Thyroid gland (tissue), 4 donors: ENCODE measurements around the gene CTDSP1. TPM values are rescaled to one million over a fixed set of nuclear protein-coding genes. Genes with fewer than 3 reads are reported as not detected.

Experiments
- DNase-seq, 2 donors: peaks; one replicate each; pipeline ENCODE4 v3.0.0-alpha.2; 2019
- H3K27ac ChIP-seq, 3 donors: fragments of 200-600 bp; sonication (generic); 1 replicate in 2 of 3; 2 replicates in 1 of 3; pipeline ENCODE4 v1.5.1; 2016 to 2019; ENCODE audit warnings: mild to moderate bottlenecking in 1 of 3, moderate library complexity in 1 of 3
- H3K27me3 ChIP-seq: fragments of 200-600 bp; sonication (generic); one replicate; pipeline ENCODE4 v1.5.1; 2019
- H3K36me3 ChIP-seq, 2 donors: fragments of 200-600 bp; sonication (generic); one replicate each; pipeline ENCODE4 v1.5.1; 2016 to 2019
- H3K4me1 ChIP-seq, 2 donors: fragments of 200-600 bp; sonication (generic); one replicate each; pipeline ENCODE4 v1.5.1; 2017 to 2019
- H3K4me3 ChIP-seq, 3 donors: fragments of 200-600 bp; sonication (generic); replicated peaks in 1 of 3; 1 replicate in 2 of 3; 2 replicates in 1 of 3; pipeline ENCODE4 v1.5.1; 2016; ENCODE audit warnings: mild to moderate bottlenecking in 1 of 3
- H3K9me3 ChIP-seq: fragments of 200-600 bp; sonication (generic); one replicate; pipeline ENCODE4 v1.5.1; 2017
- POLR2A ChIP-seq, 2 donors: fragments of 450-650 bp; IDR thresholded peaks; one replicate each; pipeline ENCODE4 v1.6.1; 2017; ENCODE audit warnings: antibody characterized with exemption in 2 of 2, mild to moderate bottlenecking in 2 of 2, moderate library complexity in 1 of 2
- WGBS, 2 donors: methylation state at CpG; one replicate each; pipeline ENCODE4 v1.1.5; 2017; 5-methylcytosine and 5-hydroxymethylcytosine counted together
- intact Hi-C: fragments of 100-400 bp; cut with DNase I; formaldehyde crosslinking; loops from one replicate; pipeline ENCODE4 v1.15.1; 2023
- total RNA-seq, 4 donors: library from RNA; depleted of rRNA; stranded (reverse); fragments of >200 nt; gene quantifications; one replicate each; pipeline ENCODE4 v1.2.3, GENCODE V29; 2016
- TF ChIP-seq, protein P1 (sequence below), 6 experiments: fragments of 200-600 bp in 3 of 6; fragments of 450-650 bp in 3 of 6; sonication (generic) in 3 of 6; IDR thresholded peaks; one replicate each; pipeline ENCODE4 v1.5.1; 2016 to 2019; ENCODE audit warnings: antibody characterized with exemption in 6 of 6, mild to moderate bottlenecking in 2 of 6, inconsistent platforms in 1 of 6, moderate library complexity in 1 of 6

Gene CTDSP1
- total RNA-seq, 4 donors from 2014 or later: 105 to 152 (median 127) TPM

DNA sequence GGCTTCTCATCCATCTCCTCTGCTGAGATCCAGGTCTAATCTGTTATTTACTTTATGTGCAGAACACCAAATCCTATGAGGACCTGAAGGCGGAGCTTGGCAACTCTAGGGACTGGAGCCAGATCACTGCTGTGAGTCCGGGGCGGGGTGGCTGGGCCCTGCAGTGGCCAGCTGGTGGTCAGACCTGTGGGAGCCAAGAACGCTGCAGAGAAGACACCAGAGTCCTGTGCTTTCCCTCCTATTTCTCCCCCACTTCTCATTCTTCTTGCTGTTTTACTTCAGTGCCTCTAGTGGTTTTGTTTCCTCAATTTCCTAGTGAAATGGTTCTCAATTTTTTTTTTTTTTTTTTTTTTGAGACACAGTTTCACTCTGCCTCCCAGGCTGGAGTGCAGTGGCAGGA lies 38.9 kb downstream of the CTDSP1 start:
- intact Hi-C loops: no loop called here
- Histone ChIP-seq H3K36me3 (no peaks in the 10 kb centered on the region), H3K4me1 (no peaks in the 10 kb centered on the region), H3K9me3 (no peaks in the 10 kb centered on the region), H3K4me3 (no peak overlapping the region), H3K27me3 (no peaks in the 10 kb centered on the region), H3K27ac (no peak overlapping the region)
- WGBS, 2 donors: 54% methylated on average over 4 of the region's 4 CpGs
- DNase-seq: peak; percentile 23 to 29
- no peak for TF ChIP-seq POLR2A (IDR thresholded peaks at IDR 0.05)

DNA sequence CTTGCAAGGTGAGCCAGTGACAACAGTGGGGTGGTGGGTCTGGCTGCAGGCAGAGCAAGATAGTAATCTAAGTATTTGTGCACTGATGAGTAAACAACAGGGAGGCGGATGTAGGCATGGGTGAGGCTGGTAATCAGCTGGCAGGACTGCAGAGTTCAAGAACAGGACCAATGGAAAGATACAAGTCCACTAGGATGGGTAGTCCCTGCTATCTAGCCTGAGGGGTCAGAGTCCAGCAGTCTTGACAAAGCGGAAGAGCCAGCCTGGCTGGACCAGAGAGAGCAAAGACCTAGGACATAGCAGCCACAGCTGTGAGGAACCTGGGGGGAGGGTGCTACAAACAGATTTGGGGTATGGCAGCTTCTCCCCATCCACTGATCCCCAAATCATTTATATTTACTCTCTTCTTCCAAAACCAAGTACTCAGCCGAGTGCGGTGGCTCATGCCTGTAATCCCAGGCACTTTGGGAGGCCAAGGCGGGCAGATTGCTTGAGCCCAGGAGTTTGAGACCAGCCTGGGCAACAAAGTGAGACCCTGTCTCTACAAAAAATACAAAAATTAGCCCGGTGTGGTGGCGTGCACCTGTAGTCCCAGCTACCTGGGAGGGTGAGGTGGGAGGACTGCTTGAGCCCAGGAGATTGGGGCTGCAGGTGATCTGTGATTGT lies 45.2 kb downstream of the CTDSP1 start:
- DNase-seq: no peak
- TF ChIP-seq, protein P1, sequence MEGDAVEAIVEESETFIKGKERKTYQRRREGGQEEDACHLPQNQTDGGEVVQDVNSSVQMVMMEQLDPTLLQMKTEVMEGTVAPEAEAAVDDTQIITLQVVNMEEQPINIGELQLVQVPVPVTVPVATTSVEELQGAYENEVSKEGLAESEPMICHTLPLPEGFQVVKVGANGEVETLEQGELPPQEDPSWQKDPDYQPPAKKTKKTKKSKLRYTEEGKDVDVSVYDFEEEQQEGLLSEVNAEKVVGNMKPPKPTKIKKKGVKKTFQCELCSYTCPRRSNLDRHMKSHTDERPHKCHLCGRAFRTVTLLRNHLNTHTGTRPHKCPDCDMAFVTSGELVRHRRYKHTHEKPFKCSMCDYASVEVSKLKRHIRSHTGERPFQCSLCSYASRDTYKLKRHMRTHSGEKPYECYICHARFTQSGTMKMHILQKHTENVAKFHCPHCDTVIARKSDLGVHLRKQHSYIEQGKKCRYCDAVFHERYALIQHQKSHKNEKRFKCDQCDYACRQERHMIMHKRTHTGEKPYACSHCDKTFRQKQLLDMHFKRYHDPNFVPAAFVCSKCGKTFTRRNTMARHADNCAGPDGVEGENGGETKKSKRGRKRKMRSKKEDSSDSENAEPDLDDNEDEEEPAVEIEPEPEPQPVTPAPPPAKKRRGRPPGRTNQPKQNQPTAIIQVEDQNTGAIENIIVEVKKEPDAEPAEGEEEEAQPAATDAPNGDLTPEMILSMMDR (IDR thresholded peaks at IDR 0.05): no peak
- no peak for TF ChIP-seq POLR2A (IDR thresholded peaks at IDR 0.05)
- Histone ChIP-seq H3K9me3 (no peaks in the 10 kb centered on the region), H3K27ac (no peak overlapping the region), H3K27me3 (no peaks in the 10 kb centered on the region), H3K36me3 (peaks cover 0 to 4% of the 10 kb centered on the region in 2 donors), H3K4me3 (no peak overlapping the region), H3K4me1 (no peaks in the 10 kb centered on the region)
- intact Hi-C loops: no loop called here
- WGBS, 2 donors: 97 to 99% methylated on average over 7 of the region's 7 CpGs

DNA sequence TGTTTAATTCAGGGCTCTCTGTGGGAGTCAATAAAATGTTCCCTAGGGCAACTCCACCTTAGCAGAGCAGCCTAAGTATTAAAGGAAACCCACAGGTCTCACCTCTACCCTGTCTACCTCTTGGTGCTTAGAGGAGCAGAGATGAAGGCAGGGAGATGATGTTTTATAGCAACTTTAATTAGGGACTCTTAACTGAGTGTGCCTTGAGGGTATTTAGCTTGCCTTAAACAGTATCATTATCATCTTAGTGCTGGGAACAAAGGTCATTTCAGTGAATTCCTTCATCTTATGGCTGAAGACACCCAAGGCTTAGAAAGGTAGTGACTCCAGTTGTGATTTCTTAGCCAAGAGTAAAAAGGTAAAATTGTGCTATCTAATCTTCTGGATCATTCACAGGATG lies 45.9 kb downstream of the CTDSP1 start:
- H3K27me3 ChIP-seq: no peaks in the 10 kb centered on the region
- H3K27ac ChIP-seq: no peak overlapping the region
- H3K9me3 ChIP-seq: no peaks in the 10 kb centered on the region
- TF ChIP-seq, protein P1 (IDR thresholded peaks at IDR 0.05): no peak
- TF ChIP-seq POLR2A (IDR thresholded peaks at IDR 0.05): no peak
- H3K4me3 ChIP-seq: no peak overlapping the region
- H3K4me1 ChIP-seq: no peaks in the 10 kb centered on the region
- DNase-seq: no peak
- H3K36me3 ChIP-seq: peaks cover 0 to 6% of the 10 kb centered on the region in 2 donors
- intact Hi-C loops: no loop called here

DNA sequence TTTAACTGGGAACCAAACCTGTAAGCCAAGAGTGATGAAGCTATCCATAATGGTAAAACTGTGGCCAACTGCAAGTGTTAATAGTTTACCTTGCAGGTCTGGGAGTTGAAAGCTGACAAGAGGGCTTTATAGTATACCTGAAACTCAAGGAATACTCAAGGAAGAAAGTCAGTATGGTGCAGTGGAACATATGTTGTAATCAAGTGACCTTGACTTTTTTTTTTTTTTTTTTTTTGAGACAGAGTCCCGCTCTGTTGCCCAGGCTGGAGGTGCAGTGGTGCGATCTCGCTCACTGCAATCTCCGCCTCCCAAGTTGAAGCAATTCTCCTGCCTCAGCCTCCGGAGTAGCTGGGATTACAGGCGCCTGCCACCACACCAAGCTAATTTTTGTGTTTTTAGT lies 46.9 kb downstream of the CTDSP1 start:
- no peak overlapping the region for H3K27ac ChIP-seq
- H3K4me3 ChIP-seq: no peak overlapping the region
- intact Hi-C loops: no loop called here
- no peaks in the 10 kb centered on the region for H3K4me1 ChIP-seq
- DNase-seq: no peak
- no peaks in the 10 kb centered on the region for H3K27me3 ChIP-seq
- peaks cover 0 to 6% of the 10 kb centered on the region in 2 donors for H3K36me3 ChIP-seq
- 92 to 96% methylated on average over 6 of the region's 6 CpGs for WGBS, 2 donors
- H3K9me3 ChIP-seq: no peaks in the 10 kb centered on the region
- TF ChIP-seq, protein P1 (IDR thresholded peaks at IDR 0.05): no peak

DNA sequence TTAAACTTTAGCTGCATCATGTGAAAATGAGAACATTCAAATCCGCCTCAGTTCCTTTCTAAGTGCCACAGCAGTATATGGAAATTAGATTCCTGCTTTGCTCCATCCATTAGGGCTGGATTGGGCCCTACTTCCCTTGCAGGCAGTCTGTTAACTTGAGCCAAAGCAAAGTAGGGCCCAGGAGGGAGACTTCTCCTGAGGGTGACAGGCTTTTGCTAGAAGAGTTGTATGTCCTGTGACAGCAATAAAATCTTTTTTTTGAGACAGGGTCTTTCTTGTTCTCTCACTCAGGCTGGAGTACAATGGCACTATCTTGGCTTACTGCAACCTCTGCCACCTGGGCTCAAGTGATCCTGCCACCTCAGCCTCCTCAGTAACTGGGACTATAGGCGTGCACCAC lies 47.4 kb downstream of the CTDSP1 start:
- DNase-seq: no peak
- 95 to 100% methylated on average over 2 of the region's 2 CpGs for WGBS, 2 donors
- peaks cover 0 to 6% of the 10 kb centered on the region in 2 donors for H3K36me3 ChIP-seq
- TF ChIP-seq, protein P1 (IDR thresholded peaks at IDR 0.05): no peak
- no peak for TF ChIP-seq POLR2A (IDR thresholded peaks at IDR 0.05)
- no peak overlapping the region for H3K4me3 ChIP-seq
- intact Hi-C loops: no loop called here
- no peaks in the 10 kb centered on the region for H3K9me3 ChIP-seq
- no peaks in the 10 kb centered on the region for H3K27me3 ChIP-seq
- H3K4me1 ChIP-seq: no peaks in the 10 kb centered on the region
- no peak overlapping the region for H3K27ac ChIP-seq
